ENCODE measurements around the gene PPP3CB. TPM values are rescaled to one million over a fixed set of nuclear protein-coding genes. Genes with fewer than 3 reads are reported as not detected.
"Not testable (repeated sequence)": the region's sequence is repeated elsewhere in the genome, so short reads cannot be mapped to it uniquely, and the experiment has no call there.

Gene PPP3CB
- total RNA-seq, 1 donor from 2014 or later = 64.5 TPM

GRCh38 chr10:73404690-73405089 is 91.1 kb downstream of the PPP3CB start:
- peaks cover 68% of the 10 kb centered on the region for H3K4me1 ChIP-seq

DNA sequence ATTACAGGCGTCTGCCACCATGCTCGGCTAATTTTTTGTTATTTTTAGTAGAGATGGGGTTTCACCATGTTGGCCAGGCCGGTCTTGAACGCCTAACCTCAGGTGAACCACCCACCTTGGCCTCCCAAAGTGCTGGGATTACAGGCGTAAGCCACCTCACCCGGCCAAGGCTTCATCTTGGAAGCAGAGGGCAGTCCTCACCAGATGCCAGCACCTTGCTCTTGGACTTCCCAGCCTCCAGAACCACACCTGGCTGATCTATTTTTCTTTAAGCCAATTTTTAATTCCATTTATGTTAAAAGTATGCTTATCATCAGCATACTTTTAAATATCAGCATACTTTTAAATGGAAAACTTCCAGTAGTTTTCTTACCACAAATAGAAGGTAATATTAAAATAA is 94.2 kb downstream of the PPP3CB start:
- Histone ChIP-seq H3K27ac (replicated peaks) (no peak overlapping the region), H3K4me1 (peaks cover 49% of the 10 kb centered on the region), H3K36me3 (peaks cover 19% of the 10 kb centered on the region), H3K9me3 (replicated peaks) (no peaks in the 10 kb centered on the region), H3K4me3 (no peak overlapping the region), H3K27me3 (ENCODE audit: low read depth) (no peaks in the 10 kb centered on the region)
- intact Hi-C loops (cut with micrococcal nuclease) = no loop called here
- no peak for DNase-seq
- TF ChIP-seq CTCF (IDR thresholded peaks at IDR 0.05; ENCODE audit: borderline replicate concordance) = no peak

More at GRCh38 chr10:73404690-73405089, 91.1 kb downstream of the PPP3CB start:
- intact Hi-C loops (cut with micrococcal nuclease) = no loop called here
- TF ChIP-seq CTCF (IDR thresholded peaks at IDR 0.05; ENCODE audit: borderline replicate concordance) = no peak
- DNase-seq = no peak
- H3K36me3 ChIP-seq = peaks cover 3% of the 10 kb centered on the region
- no peak overlapping the region for H3K27ac ChIP-seq (replicated peaks)
- H3K27me3 ChIP-seq (ENCODE audit: low read depth) = no peaks in the 10 kb centered on the region
- H3K4me3 ChIP-seq = no peak overlapping the region
- H3K9me3 ChIP-seq (replicated peaks) = no peaks in the 10 kb centered on the region

DNA sequence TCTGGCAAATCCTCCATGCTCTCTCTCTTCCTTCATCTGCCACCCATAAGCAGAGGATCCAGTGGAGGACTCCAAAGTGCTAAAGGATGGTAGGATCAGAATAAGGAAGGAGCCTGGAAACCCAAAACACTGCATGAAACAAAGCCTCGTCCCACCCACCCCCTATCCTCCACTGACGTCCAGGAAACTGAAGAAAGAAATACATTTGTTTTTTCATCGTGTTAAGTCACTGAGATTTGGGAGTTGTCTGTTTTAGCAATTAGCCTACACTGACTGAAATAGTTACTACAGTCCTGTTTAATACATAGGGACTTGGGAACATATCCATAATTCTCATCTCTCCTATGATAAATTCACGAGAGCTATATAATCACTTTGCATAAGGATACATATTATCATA is 96.8 kb downstream of the PPP3CB start:
- Histone ChIP-seq H3K4me1 (peaks cover 28% of the 10 kb centered on the region), H3K9me3 (replicated peaks) (no peaks in the 10 kb centered on the region), H3K36me3 (peaks cover 42% of the 10 kb centered on the region), H3K27ac (replicated peaks) (no peak overlapping the region), H3K27me3 (ENCODE audit: low read depth) (no peaks in the 10 kb centered on the region), H3K4me3 (no peak overlapping the region)
- intact Hi-C loops (cut with micrococcal nuclease) = no loop called here
- DNase-seq = no peak
- TF ChIP-seq CTCF (IDR thresholded peaks at IDR 0.05; ENCODE audit: borderline replicate concordance) = no peak

DNA sequence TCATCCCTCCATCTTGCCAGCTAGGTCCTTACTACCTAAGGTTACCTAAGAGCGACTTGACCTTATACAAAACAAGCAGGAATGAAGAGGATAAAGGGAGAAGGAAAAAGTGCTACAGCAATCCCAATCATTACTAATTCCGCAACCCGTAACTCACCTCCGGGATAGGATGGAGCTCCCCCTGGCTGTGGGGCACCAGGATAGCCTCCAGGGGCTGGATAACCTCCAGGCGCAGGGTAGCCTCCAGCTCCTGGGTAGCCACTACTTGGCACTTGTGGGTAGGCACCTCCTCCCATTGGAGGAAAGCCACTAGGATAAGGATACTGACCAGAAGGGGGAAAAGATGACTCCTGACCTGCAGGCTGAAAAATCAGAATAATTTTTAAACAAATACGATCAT is 97.8 kb downstream of the PPP3CB start:
- Histone ChIP-seq H3K36me3 (peaks cover 45% of the 10 kb centered on the region), H3K4me3 (no peak overlapping the region)
- TF ChIP-seq CTCF (IDR thresholded peaks at IDR 0.05; ENCODE audit: borderline replicate concordance) = no peak

GRCh38 chr10:73394325-73394724 is 101.5 kb downstream of the PPP3CB start:
- intact Hi-C loops (cut with micrococcal nuclease); DNase-seq; H3K4me3 ChIP-seq; H3K4me1 ChIP-seq; H3K9me3 ChIP-seq (replicated peaks); H3K27ac ChIP-seq (replicated peaks); H3K27me3 ChIP-seq (ENCODE audit: low read depth): not testable (repeated sequence)
- peaks cover 73% of the 10 kb centered on the region for H3K36me3 ChIP-seq

More for the DNA sequence above, 97.8 kb downstream of the PPP3CB start:
- DNase-seq = no peak
- H3K27me3 ChIP-seq (ENCODE audit: low read depth) = no peaks in the 10 kb centered on the region
- H3K9me3 ChIP-seq (replicated peaks) = peaks cover 3% of the 10 kb centered on the region
- no peak overlapping the region for H3K27ac ChIP-seq (replicated peaks)
- peaks cover 24% of the 10 kb centered on the region for H3K4me1 ChIP-seq
- intact Hi-C loops (cut with micrococcal nuclease) = no loop called here

DNA sequence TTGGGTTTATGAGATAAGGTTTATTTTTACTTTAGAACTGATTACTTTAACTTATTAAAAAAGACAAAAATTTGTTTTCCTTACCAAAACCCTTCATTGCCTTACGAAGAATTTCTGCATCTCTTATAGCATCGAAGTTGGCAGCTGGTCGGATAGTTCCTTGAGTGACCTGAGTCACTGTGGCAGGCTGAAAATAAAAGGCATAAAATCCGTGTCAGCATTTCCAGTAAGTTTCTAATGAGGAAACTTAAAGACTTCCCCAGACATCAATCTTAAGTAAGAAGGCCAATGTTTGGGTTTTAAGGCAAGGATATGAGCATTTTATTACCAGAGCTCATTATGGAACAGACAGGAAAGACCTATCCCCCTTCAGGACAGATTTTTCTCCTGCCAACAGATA is 107.6 kb downstream of the PPP3CB start:
- Histone ChIP-seq H3K27me3 (ENCODE audit: low read depth) (no peaks in the 10 kb centered on the region), H3K4me1 (no peaks in the 10 kb centered on the region), H3K27ac (replicated peaks) (no peak overlapping the region), H3K4me3 (no peak overlapping the region), H3K9me3 (replicated peaks) (no peaks in the 10 kb centered on the region), H3K36me3 (peaks cover 87% of the 10 kb centered on the region)
- TF ChIP-seq CTCF (IDR thresholded peaks at IDR 0.05; ENCODE audit: borderline replicate concordance) = no peak
- DNase-seq = no peak
- intact Hi-C loops (cut with micrococcal nuclease) = no loop called here

All from left ventricle myocardium inferior (tissue), 1 donor.